ENCODE results near the gene PPP1R12B. TPM values are rescaled to one million over a fixed set of nuclear protein-coding genes. Genes with fewer than 3 reads are reported as not detected.
"Not testable (repeated sequence)": the region's sequence is repeated elsewhere in the genome, so short reads cannot be mapped to it uniquely, and the experiment has no call there.

The PPP1R12B gene
- total and polyA plus RNA-seq, 2 experiments from 2014 or later: 13.2 to 13.8 TPM

- TF ChIP-seq ZNF462 (CRISPR knock-in tag; IDR thresholded peaks at IDR 0.05) (no peak), STAT1 (IDR thresholded peaks at IDR 0.05; ENCODE audit: unreplicated experiment) (no peak), ETS1 (IDR thresholded peaks at IDR 0.05) (no peak), JUNB (IDR thresholded peaks at IDR 0.05; ENCODE audit: unreplicated experiment) (no peak)
These were observed 198.7 kb downstream of the PPP1R12B start (continued) for GRCh38 chr1:202547215-202547614.

GRCh38 chr1:202550088-202550487 is 201.6 kb downstream of the PPP1R12B start:
- H3K4me3 Mint-ChIP-seq; H3K27me3 ChIP-seq (ENCODE audit: insufficient read depth); H3F3A ChIP-seq (replicated peaks; ENCODE audit: low read depth); H3K27ac Mint-ChIP-seq; ATAC-seq; H3K27ac ChIP-seq (ENCODE audit: low read depth); H3K79me2 ChIP-seq (replicated peaks; ENCODE audit: insufficient read depth); H3K4me1 ChIP-seq (ENCODE audit: insufficient read depth); H3K4me1 Mint-ChIP-seq; H3K9me3 Mint-ChIP-seq; DNase-seq (ENCODE audit: low spot score); H3K9me2 ChIP-seq (ENCODE audit: insufficient read depth); H3K27me3 Mint-ChIP-seq (ENCODE audit: insufficient read depth, low read depth, poor library complexity); H3K36me3 Mint-ChIP-seq (ENCODE audit: low read depth); H3K4me2 ChIP-seq; H2AFZ ChIP-seq; H3K4me3 ChIP-seq; H3K36me3 ChIP-seq (ENCODE audit: insufficient read depth); H4K20me1 ChIP-seq (replicated peaks; ENCODE audit: insufficient read depth): not testable (repeated sequence)
